ENCODE results near the gene CCDC88C. TPM values are rescaled to one million over a fixed set of nuclear protein-coding genes. Genes with fewer than 3 reads are reported as not detected.

Gene CCDC88C
- total RNA-seq, 2 experiments from 2014 or later, result 269 to 287 TPM

DNA sequence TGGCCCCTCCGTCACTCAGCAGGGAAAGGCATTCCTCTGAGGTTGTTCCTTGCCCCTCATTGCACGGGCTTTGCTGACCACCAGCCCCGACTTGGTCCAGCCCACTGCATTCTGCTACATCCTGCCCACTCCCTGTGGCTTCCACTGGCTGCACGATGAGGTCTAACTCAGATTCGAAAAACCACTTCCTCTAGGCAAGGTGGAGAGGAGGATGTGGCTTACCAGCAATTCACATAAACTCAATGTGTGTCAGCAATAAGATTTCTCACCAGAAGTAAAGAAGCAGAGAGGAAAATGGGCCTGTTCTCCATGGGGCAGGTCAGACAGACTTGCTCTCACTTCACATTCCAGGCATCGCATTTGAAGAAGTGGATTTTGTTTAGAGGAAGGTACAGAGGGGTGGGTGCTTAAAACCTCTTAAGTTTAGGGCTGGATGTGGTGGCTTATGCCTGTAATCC lies 187.8 kb downstream of the CCDC88C start:
- Mint-ChIP-seq H3K27me3 (no peaks in the 10 kb centered on the region), H3K4me1 (ENCODE audit: low read depth) (peaks cover 83% of the 10 kb centered on the region), H3K36me3 (ENCODE audit: low read depth) (peaks cover 8% of the 10 kb centered on the region), H3K9me3 (peaks cover 3% of the 10 kb centered on the region), H3K27ac (peak overlapping the region; percentile 88), H3K4me3 (peak overlapping the region; percentile 74)
- Histone ChIP-seq H3K4me3 (ENCODE audit: low read length) (peak overlapping the region; percentile 25), H3K4me1 (ENCODE audit: insufficient read depth, low read length) (peaks cover 98% of the 10 kb centered on the region), H3K36me3 (ENCODE audit: insufficient read depth, low read length) (peaks cover 21% of the 10 kb centered on the region), H3K27ac (ENCODE audit: low read depth in 1 of 2, low read length in 2 of 2) (peak overlapping the region; percentile 72 to 76), H3K9me3 (ENCODE audit: control insufficient read depth in 1 of 2, insufficient read depth in 1 of 2, low read length in 2 of 2) (no peaks in the 10 kb centered on the region), H3K27me3 (ENCODE audit: control insufficient read depth in 1 of 2, insufficient read depth in 2 of 2, low read length in 2 of 2) (no peaks in the 10 kb centered on the region)
- intact Hi-C loops (cut with DNase I, micrococcal nuclease), result loop anchor here (1.0 to 5.0 kb wide), 6 partner anchors 13 to 57 kb away; no protein-coding TSS in a partner anchor
- ChIA-PET POLR2A (interaction anchor here (1.4 to 5.5 kb wide), 5 partner anchors 14 to 186 kb away, joined by 5 to 187 read pairs (median 6); partner anchors contain the start of gene GPR68), CTCF (interaction anchor here (1.1 to 3.1 kb wide), 2 partner anchors 15 to 52 kb away, joined by 4 to 19 read pairs; partner anchors contain the start of gene GPR68)
- TF ChIP-seq, protein P1, sequence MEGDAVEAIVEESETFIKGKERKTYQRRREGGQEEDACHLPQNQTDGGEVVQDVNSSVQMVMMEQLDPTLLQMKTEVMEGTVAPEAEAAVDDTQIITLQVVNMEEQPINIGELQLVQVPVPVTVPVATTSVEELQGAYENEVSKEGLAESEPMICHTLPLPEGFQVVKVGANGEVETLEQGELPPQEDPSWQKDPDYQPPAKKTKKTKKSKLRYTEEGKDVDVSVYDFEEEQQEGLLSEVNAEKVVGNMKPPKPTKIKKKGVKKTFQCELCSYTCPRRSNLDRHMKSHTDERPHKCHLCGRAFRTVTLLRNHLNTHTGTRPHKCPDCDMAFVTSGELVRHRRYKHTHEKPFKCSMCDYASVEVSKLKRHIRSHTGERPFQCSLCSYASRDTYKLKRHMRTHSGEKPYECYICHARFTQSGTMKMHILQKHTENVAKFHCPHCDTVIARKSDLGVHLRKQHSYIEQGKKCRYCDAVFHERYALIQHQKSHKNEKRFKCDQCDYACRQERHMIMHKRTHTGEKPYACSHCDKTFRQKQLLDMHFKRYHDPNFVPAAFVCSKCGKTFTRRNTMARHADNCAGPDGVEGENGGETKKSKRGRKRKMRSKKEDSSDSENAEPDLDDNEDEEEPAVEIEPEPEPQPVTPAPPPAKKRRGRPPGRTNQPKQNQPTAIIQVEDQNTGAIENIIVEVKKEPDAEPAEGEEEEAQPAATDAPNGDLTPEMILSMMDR (IDR thresholded peaks at IDR 0.05), result no peak
- DNase-seq (peak in 12 of 14 experiments; percentile 48 to 94 (median 58)), ATAC-seq (ENCODE audit: poor library complexity) (peak; percentile 55)

DNA sequence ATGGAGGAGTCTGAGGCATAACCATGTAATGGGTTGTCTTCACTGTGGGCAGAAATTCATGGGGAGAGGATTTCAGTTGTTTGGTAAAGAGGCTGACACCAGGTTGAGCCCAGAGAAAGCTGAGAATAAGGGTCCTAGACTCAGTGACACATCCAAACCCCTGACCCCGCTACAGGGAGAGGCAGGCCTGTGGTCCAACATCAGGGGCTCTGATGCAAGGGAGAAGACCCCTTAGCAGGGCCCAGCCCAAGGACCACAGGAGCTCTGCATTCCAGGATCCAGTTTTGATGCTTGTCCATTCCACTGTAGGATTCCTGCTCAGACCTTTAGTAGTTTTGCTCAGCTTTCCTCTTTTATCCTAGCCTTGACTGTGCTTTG lies 188.6 kb downstream of the CCDC88C start:
- Histone ChIP-seq H3K9me3 (ENCODE audit: control insufficient read depth in 1 of 2, insufficient read depth in 1 of 2, low read length in 2 of 2) (no peaks in the 10 kb centered on the region), H3K4me3 (ENCODE audit: low read length) (no peak overlapping the region), H3K27me3 (ENCODE audit: control insufficient read depth in 1 of 2, insufficient read depth in 2 of 2, low read length in 2 of 2) (no peaks in the 10 kb centered on the region), H3K36me3 (ENCODE audit: insufficient read depth, low read length) (peaks cover 16% of the 10 kb centered on the region), H3K4me1 (ENCODE audit: insufficient read depth, low read length) (peaks cover 98% of the 10 kb centered on the region), H3K27ac (ENCODE audit: low read depth in 1 of 2, low read length in 2 of 2) (peak overlapping the region; percentile 58 to 76)
- H3K27ac Mint-ChIP-seq, result peak overlapping the region; percentile 88
- H3K9me3 Mint-ChIP-seq, result peaks cover 3% of the 10 kb centered on the region
- TF ChIP-seq, protein P1 (IDR thresholded peaks at IDR 0.05), result no peak
- peaks cover 84% of the 10 kb centered on the region for H3K4me1 Mint-ChIP-seq (ENCODE audit: low read depth)
- ChIA-PET CTCF (interaction anchor here (0.9 to 3.1 kb wide), 5 partner anchors 16 to 95 kb away, joined by 3 to 19 read pairs (median 4); partner anchors contain the start of gene GPR68), POLR2A (interaction anchor here (0.8 to 5.5 kb wide), 5 partner anchors 13 to 52 kb away, joined by 5 to 187 read pairs (median 6); partner anchors contain the start of gene GPR68)
- peak overlapping the region; percentile 74 for H3K4me3 Mint-ChIP-seq
- no peak for ATAC-seq (ENCODE audit: poor library complexity)
- intact Hi-C loops (cut with DNase I, micrococcal nuclease), result loop anchor here (1.0 to 5.0 kb wide), 6 partner anchors 14 to 57 kb away; no protein-coding TSS in a partner anchor
- DNase-seq, result no peak
- no peaks in the 10 kb centered on the region for H3K27me3 Mint-ChIP-seq
- peaks cover 10% of the 10 kb centered on the region for H3K36me3 Mint-ChIP-seq (ENCODE audit: low read depth)

DNA sequence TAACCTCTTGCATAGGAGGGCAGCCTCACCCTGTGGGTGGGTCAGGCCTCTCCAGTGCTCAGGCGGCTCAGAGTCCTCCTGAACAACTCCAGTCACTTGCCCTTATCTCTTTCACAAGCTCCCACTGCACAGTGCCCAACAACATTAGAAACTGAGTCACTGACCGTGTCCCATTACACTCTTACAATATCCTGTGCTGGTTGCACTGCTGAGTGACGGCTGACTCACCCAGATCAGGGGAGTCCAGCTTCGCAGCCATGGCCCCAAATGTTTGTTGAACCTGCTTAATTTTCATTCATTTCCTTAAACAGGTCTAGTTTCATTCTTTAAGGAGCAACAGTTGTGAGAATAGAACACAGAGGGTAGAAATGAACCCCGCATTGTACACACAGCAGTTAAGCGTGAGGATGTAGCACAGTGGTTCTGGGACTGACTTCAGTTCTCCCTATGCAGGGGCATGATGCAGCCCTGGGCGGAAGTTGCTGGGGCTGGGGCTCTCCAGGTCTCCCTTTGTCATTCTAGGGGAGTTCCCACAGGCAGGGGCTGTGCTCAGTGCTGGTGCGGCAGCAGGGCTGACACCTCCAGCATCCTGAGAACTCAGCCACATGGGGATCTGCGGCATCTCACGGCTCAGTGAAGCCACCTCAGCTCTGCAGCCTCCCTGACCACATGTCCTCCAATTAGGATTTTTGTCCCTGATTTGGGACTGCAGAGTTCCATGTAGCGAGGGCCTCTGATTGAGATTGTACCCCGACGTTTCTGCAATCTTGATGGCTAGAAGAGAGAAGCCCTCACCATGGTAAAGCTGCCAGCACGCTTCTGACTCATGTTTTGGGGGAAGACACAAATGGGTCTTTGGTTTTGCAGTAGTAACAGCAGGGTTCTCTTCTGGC lies 189.3 kb downstream of the CCDC88C start:
- TF ChIP-seq, protein P1 (IDR thresholded peaks at IDR 0.05), result no peak
- Mint-ChIP-seq H3K27me3 (no peaks in the 10 kb centered on the region), H3K4me1 (ENCODE audit: low read depth) (peaks cover 90% of the 10 kb centered on the region), H3K36me3 (ENCODE audit: low read depth) (peaks cover 12% of the 10 kb centered on the region), H3K4me3 (peak overlapping the region; percentile 13), H3K9me3 (peaks cover 3% of the 10 kb centered on the region), H3K27ac (peak overlapping the region; percentile 88)
- Histone ChIP-seq H3K4me3 (ENCODE audit: low read length) (no peak overlapping the region), H3K36me3 (ENCODE audit: insufficient read depth, low read length) (peaks cover 11% of the 10 kb centered on the region), H3K27me3 (ENCODE audit: control insufficient read depth in 1 of 2, insufficient read depth in 2 of 2, low read length in 2 of 2) (no peaks in the 10 kb centered on the region), H3K27ac (ENCODE audit: low read depth in 1 of 2, low read length in 2 of 2) (peak overlapping the region; percentile 58 to 76), H3K4me1 (ENCODE audit: insufficient read depth, low read length) (peaks cover 96% of the 10 kb centered on the region), H3K9me3 (ENCODE audit: control insufficient read depth in 1 of 2, insufficient read depth in 1 of 2, low read length in 2 of 2) (no peaks in the 10 kb centered on the region)
- peak in 13 of 14 experiments; percentile 41 to 94 (median 60) for DNase-seq
- ChIA-PET POLR2A (interaction anchor here (0.8 to 5.5 kb wide), 7 partner anchors 10 to 53 kb away, joined by 3 to 187 read pairs (median 5); partner anchors contain the start of gene GPR68), CTCF (interaction anchor here (0.9 to 3.1 kb wide), 5 partner anchors 17 to 95 kb away, joined by 3 to 19 read pairs (median 4); partner anchors contain the start of gene GPR68)
- ATAC-seq (ENCODE audit: poor library complexity), result peak; percentile 77
- intact Hi-C loops (cut with DNase I, micrococcal nuclease), result loop anchor here (1.0 to 5.0 kb wide), 6 partner anchors 14 to 58 kb away; no protein-coding TSS in a partner anchor
